Neuronal stem cell (in vitro differentiated cells): ENCODE data around the gene ZBED3.

Experiments used
- DNase-seq: peaks from one replicate; pipeline ENCODE4 v3.0.0-alpha.2; 2013; ENCODE audit warnings: low spot score
- H2AFZ ChIP-seq: one replicate; pipeline ENCODE4 v1.6.1; 2013; ENCODE audit warnings: mild to moderate bottlenecking, low read length, inconsistent platforms
- H2AK5ac ChIP-seq: 2 replicates; pipeline ENCODE4 v1.6.1; 2013; ENCODE audit warnings: low read depth, mild to moderate bottlenecking, inconsistent platforms, low read length, moderate library complexity, mixed read lengths
- H2BK120ac ChIP-seq: 2 replicates; pipeline ENCODE4 v1.6.1; 2013; ENCODE audit warnings: low read depth, mild to moderate bottlenecking, inconsistent platforms, low read length, moderate library complexity, mixed read lengths
- H2BK12ac ChIP-seq: one replicate; pipeline ENCODE4 v1.6.1; 2013; ENCODE audit warnings: low read length, inconsistent platforms
- H2BK15ac ChIP-seq: 2 replicates; pipeline ENCODE4 v1.6.1; 2013; ENCODE audit warnings: mild to moderate bottlenecking, low read length, inconsistent platforms, mixed read lengths
- H2BK5ac ChIP-seq: one replicate; pipeline ENCODE4 v1.6.1; 2013; ENCODE audit warnings: inconsistent platforms, mild to moderate bottlenecking, low read length, moderate library complexity
- H3K14ac ChIP-seq: one replicate; pipeline ENCODE4 v1.6.1; 2013; ENCODE audit warnings: low read length, inconsistent platforms
- H3K18ac ChIP-seq: 2 replicates; pipeline ENCODE4 v1.6.1; 2013; ENCODE audit warnings: low read length, inconsistent platforms
- H3K23ac ChIP-seq: 2 replicates; pipeline ENCODE4 v1.6.1; 2013; ENCODE audit warnings: low read depth, mild to moderate bottlenecking, mixed read lengths, low read length, inconsistent platforms; ENCODE audit not compliant: poor library complexity
- H3K27ac ChIP-seq: replicated peaks from 3 replicates; pipeline ENCODE4 v1.5.1; 2013; ENCODE audit warnings: low read length, inconsistent platforms
- H3K27me3 ChIP-seq, 3 experiments: 2 replicates each; pipeline ENCODE4 v1.6.1; 2013; ENCODE audit warnings: low read length in 3 of 3, mild to moderate bottlenecking in 2 of 3, inconsistent platforms in 1 of 3, low read depth in 1 of 3, mixed read lengths in 1 of 3, moderate library complexity in 1 of 3; ENCODE audit not compliant: control insufficient read depth in 3 of 3, insufficient read depth in 3 of 3
- H3K36me3 ChIP-seq, 2 donors: replicated peaks in 1 of 2; 2 replicates each; pipeline ENCODE4 v1.6.1; 2013; ENCODE audit warnings: low read length in 2 of 2; ENCODE audit not compliant: control insufficient read depth in 2 of 2, insufficient read depth in 2 of 2
- H3K4ac ChIP-seq: 2 replicates; pipeline ENCODE4 v1.6.1; 2013; ENCODE audit warnings: inconsistent platforms, mild to moderate bottlenecking, low read length, moderate library complexity
- H3K4me1 ChIP-seq, 2 donors: 1 replicate in 1 of 2; 2 replicates in 1 of 2; pipeline ENCODE4 v1.6.1; 2013; ENCODE audit warnings: low read length in 2 of 2, low read depth in 1 of 2; ENCODE audit not compliant: control insufficient read depth in 2 of 2, insufficient read depth in 1 of 2
- H3K4me2 ChIP-seq: one replicate; pipeline ENCODE4 v1.6.1; 2013; ENCODE audit warnings: mild to moderate bottlenecking, low read length, inconsistent platforms; ENCODE audit not compliant: insufficient read depth, poor library complexity, severe bottlenecking
- H3K4me3 ChIP-seq, 2 donors: 2 replicates each; pipeline ENCODE4 v1.5.1; 2013; ENCODE audit warnings: low read length in 2 of 2, mild to moderate bottlenecking in 2 of 2, inconsistent platforms in 1 of 2, moderate library complexity in 1 of 2
- H3K79me1 ChIP-seq: one replicate; pipeline ENCODE4 v1.6.1; 2013; ENCODE audit warnings: low read depth, mild to moderate bottlenecking, inconsistent platforms, low read length, moderate library complexity
- H3K9ac ChIP-seq: one replicate; pipeline ENCODE4 v1.6.1; 2013; ENCODE audit warnings: mild to moderate bottlenecking, low read depth, low read length, inconsistent platforms; ENCODE audit not compliant: poor library complexity
- H3K9me3 ChIP-seq, 2 donors: replicated peaks in 1 of 2; 2 replicates each; pipeline versions ENCODE3 to v1.6.1; 2013; ENCODE audit warnings: low read length in 2 of 2, mild to moderate bottlenecking in 2 of 2, inconsistent platforms in 1 of 2, low read depth in 1 of 2, mixed read lengths in 1 of 2, moderate library complexity in 1 of 2; ENCODE audit not compliant: control insufficient read depth in 2 of 2, insufficient read depth in 1 of 2
- H4K8ac ChIP-seq: one replicate; pipeline ENCODE4 v1.6.1; 2013; ENCODE audit warnings: low read depth, mild to moderate bottlenecking, inconsistent platforms, low read length, moderate library complexity
- H4K91ac ChIP-seq: one replicate; pipeline ENCODE4 v1.6.1; 2013; ENCODE audit warnings: low read length, low read depth, mild to moderate bottlenecking, inconsistent platforms; ENCODE audit not compliant: poor library complexity
- WGBS, 2 donors: extraction: QIAGEN DNeasy Blood & Tissue Kit; methylation state at CpG; one replicate each; pipeline ENCODE4 v1.1.7; 2013; ENCODE audit warnings: missing lambda C conversion rate in 2 of 2, mixed read lengths in 1 of 2; ENCODE audit not compliant: insufficient read length in 2 of 2, insufficient replicate concordance in 1 of 2; ENCODE audit errors: extremely low coverage in 2 of 2; 5-methylcytosine and 5-hydroxymethylcytosine counted together

ZBED3 gene

GRCh38 chr5:77028631-77029375, 58.3 kb downstream of the ZBED3 start:
- H2BK12ac ChIP-seq: no peak overlapping the region
- H3K23ac ChIP-seq: no peak overlapping the region
- H4K91ac ChIP-seq: no peak overlapping the region
- peaks cover 4% of the 10 kb centered on the region for H3K79me1 ChIP-seq
- H3K4me1 ChIP-seq: peaks cover 0 to 3% of the 10 kb centered on the region in 2 donors
- H3K14ac ChIP-seq: no peak overlapping the region
- H4K8ac ChIP-seq: no peak overlapping the region
- no peak overlapping the region for H3K4me3 ChIP-seq
- no peak overlapping the region for H3K18ac ChIP-seq
- peaks cover 0 to 3% of the 10 kb centered on the region in 2 donors for H3K36me3 ChIP-seq
- H3K27ac ChIP-seq: no peak overlapping the region
- no peak overlapping the region for H2AK5ac ChIP-seq
- no peak overlapping the region for H3K4ac ChIP-seq
- H2BK5ac ChIP-seq: no peak overlapping the region
- no peak overlapping the region for H2BK15ac ChIP-seq
- no peak overlapping the region for H3K4me2 ChIP-seq
- peaks cover 3 to 15% of the 10 kb centered on the region in 2 donors for H3K9me3 ChIP-seq
- peaks cover 0 to 3% (median 0%) of the 10 kb centered on the region in 3 experiments for H3K27me3 ChIP-seq
- no CpG with 5 or more reads among the region's 4 CpGs for WGBS, 2 donors
- no peak overlapping the region for H3K9ac ChIP-seq
- H2BK120ac ChIP-seq: no peak overlapping the region
- peak overlapping the region; percentile 93 for H2AFZ ChIP-seq
- no peak for DNase-seq

GRCh38 chr5:77024490-77024889, 62.6 kb downstream of the ZBED3 start:
- Histone ChIP-seq H3K4me2 (no peak overlapping the region), H2AFZ (no peak overlapping the region), H3K4me3 (no peak overlapping the region), H4K91ac (no peak overlapping the region), H3K79me1 (no peaks in the 10 kb centered on the region), H2BK15ac (no peak overlapping the region), H4K8ac (no peak overlapping the region), H3K14ac (no peak overlapping the region), H3K18ac (no peak overlapping the region), H3K4me1 (no peaks in the 10 kb centered on the region), H3K9me3 (peaks cover 3 to 12% of the 10 kb centered on the region in 2 donors), H3K4ac (no peak overlapping the region), H3K36me3 (no peaks in the 10 kb centered on the region), H3K27me3 (peaks cover 0 to 10% (median 0%) of the 10 kb centered on the region in 3 experiments), H2BK5ac (no peak overlapping the region), H3K27ac (no peak overlapping the region), H2BK120ac (no peak overlapping the region), H3K9ac (no peak overlapping the region), H2AK5ac (no peak overlapping the region), H3K23ac (no peak overlapping the region), H2BK12ac (no peak overlapping the region)
- WGBS, 2 donors: no CpG with 5 or more reads among the region's 1 CpG
- no peak for DNase-seq

- Histone ChIP-seq H2BK5ac (no peak overlapping the region), H3K27me3 (peaks cover 0 to 10% (median 0%) of the 10 kb centered on the region in 3 experiments), H3K9ac (no peak overlapping the region), H2BK15ac (no peak overlapping the region), H4K8ac (no peak overlapping the region), H3K18ac (no peak overlapping the region), H3K23ac (no peak overlapping the region), H3K4me1 (no peaks in the 10 kb centered on the region), H3K4ac (no peak overlapping the region), H2BK120ac (no peak overlapping the region), H3K4me2 (no peak overlapping the region), H3K4me3 (no peak overlapping the region), H2AK5ac (no peak overlapping the region), H3K14ac (no peak overlapping the region), H4K91ac (no peak overlapping the region), H2AFZ (no peak overlapping the region), H2BK12ac (no peak overlapping the region), H3K79me1 (no peaks in the 10 kb centered on the region), H3K36me3 (no peaks in the 10 kb centered on the region), H3K27ac (no peak overlapping the region), H3K9me3 (no peaks in the 10 kb centered on the region)
- DNase-seq: no peak
- no CpG with 5 or more reads among the region's 7 CpGs for WGBS, 2 donors
These were observed 64.3 kb downstream of the ZBED3 start for GRCh38 chr5:77022511-77023417.
